HG03095 (cell line): ENCODE measurements around the gene FGD1.
"Not testable (repeated sequence)": the region's sequence is repeated elsewhere in the genome, so short reads cannot be mapped to it uniquely, and the experiment has no call there.

Source experiments
- ATAC-seq: cut with Tn5 transposase; IDR thresholded peaks from one replicate; pipeline ENCODE4 v1.9.1; 2021; ENCODE audit warnings: moderate library complexity; ENCODE audit not compliant: unreplicated experiment

The FGD1 gene

GRCh38 chrX:54495814-54496516 is at the start of gene FGD1:
Gene FGD1 (minus strand): TSS chrX:54496234. CDS start chrX:54495432, 802 bp downstream.
- ATAC-seq = no peak

GRCh38 chrX:54542239-54542638 is 46.2 kb upstream of the FGD1 start:
- ATAC-seq = not testable (repeated sequence)

GRCh38 chrX:54540289-54540688 is 44.3 kb upstream of the FGD1 start:
- no peak for ATAC-seq

- ATAC-seq = no peak
Observed at GRCh38 chrX:54534271-54534670, 38.2 kb upstream of the FGD1 start.

- ATAC-seq = peak; percentile 12
Observed at GRCh38 chrX:54530357-54530900, 34.4 kb upstream of the FGD1 start.

- ATAC-seq = peak; percentile 86
Observed at GRCh38 chrX:54529552-54530356, 33.7 kb upstream of the FGD1 start, which contains the start of gene GNL3L. Gene GNL3L (plus strand): TSS chrX:54530219. CDS start chrX:54532567, 2,348 bp downstream.

- no peak for ATAC-seq
Observed at GRCh38 chrX:54529151-54529550, 33.1 kb upstream of the FGD1 start.

GRCh38 chrX:54509400-54509799 is 13.4 kb upstream of the FGD1 start:
- ATAC-seq = no peak

- ATAC-seq = no peak
Observed at GRCh38 chrX:54496936-54497335, 902 bp upstream of the FGD1 start.

- ATAC-seq = no peak
Observed at GRCh38 chrX:54496517-54496852, 451 bp upstream of the FGD1 start.

GRCh38 chrX:54494989-54495813 is 833 bp downstream of the FGD1 start:
- ATAC-seq = no peak

GRCh38 chrX:54494166-54494988 is 1.7 kb downstream of the FGD1 start:
- ATAC-seq = no peak

GRCh38 chrX:54492340-54492739 is 3.7 kb downstream of the FGD1 start:
- no peak for ATAC-seq

GRCh38 chrX:54489819-54490218 is 6.2 kb downstream of the FGD1 start:
- ATAC-seq = not testable (repeated sequence)

GRCh38 chrX:54484666-54485065 is 11.4 kb downstream of the FGD1 start:
- no peak for ATAC-seq

GRCh38 chrX:54483946-54484345 is 12.1 kb downstream of the FGD1 start:
- no peak for ATAC-seq

- no peak for ATAC-seq
Observed at GRCh38 chrX:54482839-54483593, 13.0 kb downstream of the FGD1 start.

- ATAC-seq = no peak
Observed at GRCh38 chrX:54479136-54480111, 16.6 kb downstream of the FGD1 start.
